Pancreas (tissue), 8 donors: ENCODE measurements around the gene RBM41. TPM values are rescaled to one million over a fixed set of nuclear protein-coding genes. Genes with fewer than 3 reads are reported as not detected.

Experiments
- polyA plus RNA-seq, 2 donors: library from polyadenylated mRNA; stranded (reverse); fragments of 200-250 nt; gene quantifications; one replicate each; pipeline ENCODE4 v1.2.3, GENCODE V29; 2013
- total RNA-seq, 6 donors: library from RNA; stranded (reverse); fragmentation: NEBNext Ultra II Directional in 4 of 6; extraction: Animal tissue kit (Norgen Biotek cat#: 25700) in 4 of 6; gene quantifications; one replicate each; pipeline versions ENCODE4 v1.2.1 to v1.2.4, GENCODE V29; 2021 to 2023
- donor health status: healthy with polysubstance abuse.
- donor health status: DM: no; HTN: no; CAD: no; lungs with moderate emphysema.
- donor health status: DM: no; HTN: no; CAD: no.
- donor health status: Bipolar disorder and iron deficiency.
- donor health status: DM: yes; HTN: yes; CAD: no.
- donor health status: DM: no; HTN: no; CAD: no.
- donor health status: DM: no; HTN: no; CAD: no.
- donor health status: DM: yes; HTN: yes; CAD: no.

Gene RBM41
- total and polyA plus RNA-seq, 8 donors, result 3.7 to 11.7 (median 6.7) TPM

Other genes starting within 250 kb of the RBM41 start
- not detected for gene RIPPLY1, start 215.5 kb downstream of the RBM41 start, total RNA-seq
- gene RIPPLY1, start 215.5 kb downstream of the RBM41 start, polyA plus RNA-seq, result under 1 TPM in 1 of 2 donors, not detected in 1; 0.23 TPM
- gene CLDN2, start 198.4 kb downstream of the RBM41 start, total RNA-seq, result 10 to 100 TPM in 2 of 6 donors, 1 to 10 TPM in 4; 1.4 to 29.3 (median 7.5) TPM
- 1 to 10 TPM; 1.7 to 1.9 TPM for gene CLDN2, start 198.4 kb downstream of the RBM41 start, polyA plus RNA-seq
- gene MORC4, start 118.6 kb downstream of the RBM41 start, total RNA-seq, result 10 to 100 TPM in 4 of 6 donors, 1 to 10 TPM in 2; 8.9 to 12.6 (median 10.4) TPM
- 1 to 10 TPM; 5.4 to 5.7 TPM for gene MORC4, start 118.6 kb downstream of the RBM41 start, polyA plus RNA-seq
- gene NUP62CL, start 87.6 kb upstream of the RBM41 start, total RNA-seq, result 1 to 10 TPM; 2.6 to 4.2 (median 3.2) TPM
- gene NUP62CL, start 87.6 kb upstream of the RBM41 start, polyA plus RNA-seq, result 1 to 10 TPM; 2.6 to 2.7 TPM
- gene DNAAF6, start 87.8 kb upstream of the RBM41 start, total RNA-seq, result not detected
- gene DNAAF6, start 87.8 kb upstream of the RBM41 start, polyA plus RNA-seq, result not detected